COLO829 (cell line): ENCODE results near the gene HKDC1.
"Not testable (repeated sequence)": the region's sequence is repeated elsewhere in the genome, so short reads cannot be mapped to it uniquely, and the experiment has no call there.

ENCODE experiments used
- DNase-seq: peaks from one replicate; pipeline ENCODE4 v3.0.0; 2012; ENCODE audit warnings: low spot score

The HKDC1 gene

DNA sequence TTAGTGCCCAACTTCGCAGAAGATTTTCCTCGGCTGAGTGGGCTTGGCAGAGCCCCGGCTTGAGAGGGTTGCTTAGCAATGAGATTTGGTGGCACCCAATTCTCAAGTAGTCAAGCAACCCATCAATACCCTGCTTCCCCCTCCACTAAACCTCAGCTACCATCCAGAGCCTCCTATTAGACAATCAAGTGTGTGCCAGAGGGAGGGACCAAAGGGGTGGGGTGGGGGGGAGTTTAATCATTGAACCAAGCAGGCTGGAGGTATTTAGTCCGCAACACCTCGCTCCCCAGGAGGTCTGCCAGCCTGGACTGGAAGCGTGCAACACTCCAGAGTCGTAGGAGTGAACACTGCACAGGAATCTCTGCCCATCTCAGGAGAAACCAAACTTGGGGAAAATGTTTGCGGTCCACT is at the start of gene HKDC1:
TSS of gene HKDC1 (plus strand) at position 292 of the 411 bp plus-strand sequence. CDS start at position 396, 104 bp downstream.
- no peak for DNase-seq

DNA sequence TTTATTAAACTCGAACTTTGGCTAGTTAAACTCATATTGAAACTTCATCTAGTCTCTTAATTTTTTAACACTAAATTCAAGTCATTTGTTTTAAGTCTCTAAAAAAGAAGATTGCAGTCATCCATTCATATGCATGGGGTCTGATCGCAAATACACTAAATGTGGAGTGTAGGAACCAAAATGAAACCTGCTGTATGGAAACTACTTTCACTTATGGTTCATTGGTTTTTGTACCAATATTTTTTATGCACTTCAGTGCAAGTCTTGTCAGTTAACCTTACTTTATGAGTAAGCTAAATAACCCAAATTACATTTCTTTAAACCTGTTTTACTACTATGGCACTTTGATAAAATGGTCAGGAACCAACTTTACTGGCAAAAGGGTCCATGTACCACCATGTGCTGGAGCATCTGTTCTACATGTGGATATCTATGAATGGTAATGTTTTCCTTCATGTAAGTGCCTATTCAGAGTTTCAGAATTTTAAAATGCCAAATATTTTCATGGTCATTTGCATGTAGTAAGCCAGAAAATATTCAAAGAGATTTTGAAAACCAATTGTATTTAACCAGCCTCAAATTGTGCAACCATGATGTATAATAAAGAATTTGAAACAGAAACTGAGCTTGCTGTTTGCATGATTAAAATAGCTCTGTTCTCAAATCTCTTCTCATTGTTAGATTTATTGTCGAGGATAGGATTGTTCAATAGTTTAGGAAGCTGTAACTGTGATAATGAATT is 47.7 kb upstream of the HKDC1 start:
- DNase-seq, result no peak

DNA sequence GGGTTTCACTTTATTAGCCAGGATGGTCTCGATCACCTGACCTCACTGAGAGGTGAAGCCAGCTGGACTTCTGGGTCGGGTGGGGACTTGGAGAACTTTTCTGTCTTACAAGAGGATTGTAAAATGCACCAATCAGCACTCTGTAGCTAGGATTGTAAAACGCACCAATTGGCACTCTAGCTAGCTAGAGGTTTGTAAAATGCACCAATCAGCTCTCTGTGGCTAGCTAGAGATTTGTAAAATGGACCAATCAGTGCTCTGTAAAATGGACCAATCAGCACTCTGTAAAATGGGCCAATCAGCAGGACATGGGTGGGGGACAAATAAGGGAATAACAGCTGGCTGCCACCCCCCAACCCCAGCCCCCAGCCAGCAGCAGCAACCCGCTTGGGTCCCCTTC is 44.8 kb upstream of the HKDC1 start:
- not testable (repeated sequence) for DNase-seq

DNA sequence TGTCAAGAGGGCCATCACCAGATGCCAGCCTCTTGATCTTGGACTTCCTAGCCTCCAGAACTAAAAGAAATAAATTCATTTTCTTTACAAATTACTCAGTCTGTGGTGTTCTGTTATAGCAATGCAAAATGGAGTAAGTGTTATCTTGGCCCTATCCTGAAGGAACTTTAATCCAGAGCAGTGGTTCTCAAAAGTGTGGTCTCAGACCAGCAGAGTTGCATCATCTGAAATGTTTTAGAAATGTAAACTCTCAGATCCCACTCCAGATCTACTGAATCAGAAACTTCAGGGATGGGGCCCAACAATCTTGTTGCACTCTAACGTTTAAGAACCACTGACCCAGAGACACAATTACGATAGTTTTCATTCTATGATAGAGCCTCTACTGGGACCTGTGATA is 43.3 kb upstream of the HKDC1 start:
- no peak for DNase-seq

- peak; percentile 21 for DNase-seq
These were observed 40.9 kb upstream of the HKDC1 start for GRCh38 chr10:69179089-69179742.

GRCh38 chr10:69179743-69180524 is 40.2 kb upstream of the HKDC1 start, which contains the start of gene SUPV3L1:
SUPV3L1 (plus strand) TSS chr10:69180234; CDS start chr10:69180292, 58 bp downstream.
- peak; percentile 86 for DNase-seq

DNA sequence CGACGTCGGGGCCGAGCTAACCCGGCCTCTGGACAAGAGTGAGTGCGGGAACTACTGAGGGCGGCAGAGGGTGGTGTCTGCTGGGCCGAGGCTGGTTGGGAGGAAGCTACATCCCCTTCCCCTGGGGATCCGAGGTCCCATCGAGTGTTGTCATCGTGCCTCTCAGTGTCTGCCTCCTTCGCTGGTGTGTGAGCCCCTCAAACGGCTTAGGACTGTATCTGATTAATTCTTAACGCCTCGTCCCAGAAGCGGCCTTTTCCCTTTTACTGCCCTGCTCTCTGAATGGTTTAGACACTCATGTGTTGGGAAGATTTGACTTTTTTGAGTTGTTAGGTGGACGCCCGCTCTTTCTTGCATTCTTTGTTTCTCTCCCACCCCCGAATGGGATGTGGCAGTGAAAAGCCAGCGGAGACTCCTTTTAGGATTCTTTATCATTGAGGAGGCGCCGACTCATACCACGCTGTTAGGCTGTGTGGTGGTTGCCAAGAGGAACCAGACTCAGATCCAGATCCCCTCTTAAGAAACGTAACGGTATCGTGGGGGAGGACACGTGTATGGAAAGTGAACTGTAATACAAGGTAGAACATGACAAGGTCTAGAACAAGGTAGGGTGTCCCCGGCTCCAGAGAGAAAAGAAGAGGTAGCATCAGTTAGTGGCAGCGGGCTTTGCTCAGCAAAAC is 39.5 kb upstream of the HKDC1 start:
- no peak for DNase-seq

DNA sequence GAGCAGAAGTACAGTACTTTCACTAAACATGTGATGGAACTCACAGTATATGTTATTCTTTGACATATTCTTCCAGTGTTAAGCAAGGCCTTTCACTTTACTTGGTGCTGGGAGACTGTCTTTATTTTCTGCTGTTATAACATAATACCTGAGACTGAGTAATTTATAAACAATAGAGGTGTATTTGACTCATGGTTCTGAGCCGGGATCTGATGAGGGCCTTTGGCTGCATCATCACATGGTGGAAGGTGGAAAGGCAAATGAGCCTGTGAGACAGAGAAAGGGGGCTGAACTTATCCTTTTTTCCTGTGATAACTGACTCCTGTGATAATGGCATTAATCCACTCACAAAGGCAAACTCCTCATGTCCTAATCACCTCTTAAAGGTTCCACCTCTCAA is 38.7 kb upstream of the HKDC1 start:
- no peak for DNase-seq

GRCh38 chr10:69182005-69182404 is 38.1 kb upstream of the HKDC1 start:
- DNase-seq, result no peak

GRCh38 chr10:69186524-69186923 is 33.6 kb upstream of the HKDC1 start:
- no peak for DNase-seq

DNA sequence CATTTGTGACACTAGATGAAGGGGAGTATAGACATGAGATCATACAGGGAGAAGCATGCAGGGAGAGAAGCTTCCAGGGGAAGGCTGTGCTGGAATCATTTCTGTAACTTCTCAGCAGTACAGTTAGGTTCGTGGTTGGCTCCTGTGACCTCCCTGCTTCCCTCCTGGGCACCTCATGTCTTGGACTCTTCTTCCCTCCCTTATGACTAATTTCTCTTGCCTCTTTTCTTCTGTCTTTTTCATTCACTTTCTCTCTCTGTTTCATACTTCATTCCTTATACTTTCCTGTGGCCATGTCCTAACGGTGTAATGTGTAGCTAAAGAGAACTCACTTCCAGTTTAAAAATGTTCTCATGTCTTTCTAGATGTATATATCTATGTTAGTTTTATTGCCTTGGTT is 19.1 kb upstream of the HKDC1 start:
- no peak for DNase-seq

GRCh38 chr10:69202332-69202731 is 17.8 kb upstream of the HKDC1 start:
- DNase-seq, result no peak

- no peak for DNase-seq
These were observed 11.4 kb upstream of the HKDC1 start for GRCh38 chr10:69208761-69209160.

GRCh38 chr10:69209787-69210484 is 10.2 kb upstream of the HKDC1 start:
- no peak for DNase-seq

DNA sequence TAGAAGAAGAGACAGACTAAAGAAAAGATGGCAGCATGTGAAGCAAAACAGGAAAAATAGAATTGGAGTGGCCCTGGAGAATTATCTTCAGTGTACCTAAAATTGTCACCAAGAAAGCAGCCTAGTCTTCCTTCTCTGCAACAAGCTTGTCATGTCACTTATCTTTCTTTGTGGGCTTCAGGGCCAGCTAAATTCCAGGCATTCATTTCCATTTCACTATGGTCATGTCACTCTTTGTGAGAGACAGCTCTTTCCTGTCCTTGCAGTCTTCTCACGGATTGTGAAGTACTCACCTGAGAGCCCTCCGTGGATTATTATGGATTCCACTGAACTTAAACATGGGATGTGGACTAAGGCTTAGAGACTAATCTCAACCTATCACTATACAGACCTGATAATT is 9.0 kb upstream of the HKDC1 start:
- no peak for DNase-seq

GRCh38 chr10:69211524-69211923 is 8.6 kb upstream of the HKDC1 start:
- no peak for DNase-seq

- no peak for DNase-seq
These were observed 6.4 kb upstream of the HKDC1 start for GRCh38 chr10:69213591-69214311.

DNA sequence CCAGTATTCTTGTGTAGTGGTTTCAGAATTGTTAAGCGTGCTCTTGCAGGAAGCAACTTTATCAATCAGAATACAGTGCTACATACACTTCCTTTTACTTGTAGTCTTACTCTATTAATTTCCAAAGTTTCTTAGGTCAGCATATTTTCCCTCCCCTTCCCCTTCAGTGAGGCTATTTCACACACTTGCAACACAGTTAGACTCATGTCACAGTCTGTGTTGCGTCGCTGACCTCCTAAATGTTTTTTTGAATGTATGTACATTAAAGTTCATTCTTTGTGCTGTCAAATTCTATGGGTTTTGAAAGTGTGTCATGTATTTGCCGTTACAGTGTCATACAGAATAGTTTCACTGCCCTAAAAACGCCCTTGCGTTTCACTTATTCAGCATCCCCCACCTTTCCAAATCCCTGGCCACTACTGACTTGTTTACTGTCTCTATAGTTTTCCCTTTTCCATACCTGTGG is 5.4 kb upstream of the HKDC1 start:
- DNase-seq, result no peak

GRCh38 chr10:69215405-69216171 is 4.5 kb upstream of the HKDC1 start:
- DNase-seq, result no peak

DNA sequence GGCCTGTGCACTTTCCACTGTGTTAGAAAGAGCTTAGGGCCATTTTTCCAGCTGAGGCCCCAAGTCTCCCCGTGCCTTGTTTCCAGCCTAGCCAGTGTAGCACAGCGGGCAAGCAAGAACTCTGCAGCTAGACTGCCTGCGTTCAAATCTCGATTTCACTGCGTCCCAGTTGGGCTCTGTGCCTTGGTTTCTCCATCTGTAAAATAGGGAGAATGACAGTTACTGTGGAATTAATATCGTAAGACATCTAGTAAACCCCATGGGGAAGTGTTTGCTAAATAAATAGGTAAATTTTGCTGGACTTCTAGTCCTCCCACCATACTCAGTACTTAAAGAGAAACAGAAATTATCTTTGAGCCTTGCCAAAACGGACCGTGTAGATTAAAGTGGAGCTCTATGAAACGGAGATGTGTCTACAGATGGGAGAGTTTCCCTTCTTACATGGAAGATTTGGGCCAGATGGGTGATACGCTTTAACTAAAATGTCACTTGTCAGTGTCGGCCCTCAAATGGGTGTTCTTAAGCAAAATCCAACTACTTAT is 3.5 kb upstream of the HKDC1 start:
- DNase-seq, result no peak
